Gastroesophageal sphincter (tissue), 3 donors: Measurements from ENCODE around the gene NOS3.

Source experiments
- CTCF ChIP-seq, 4 experiments: fragments of 200-600 bp in 2 of 4; fragments of 450-650 bp in 2 of 4; sonication (generic) in 1 of 4; IDR thresholded peaks; one replicate each; pipeline ENCODE4 v1.5.1; 2017 to 2019; ENCODE audit warnings: antibody characterized with exemption in 4 of 4, mild to moderate bottlenecking in 2 of 4, moderate library complexity in 2 of 4
- POLR2A ChIP-seq, 2 donors: fragments of 450-650 bp; IDR thresholded peaks; one replicate each; pipeline ENCODE4 v1.6.1; 2017; ENCODE audit warnings: antibody characterized with exemption in 2 of 2, mild to moderate bottlenecking in 2 of 2, moderate library complexity in 1 of 2
- POLR2AphosphoS5 ChIP-seq: sonication (generic); formaldehyde crosslinking; IDR thresholded peaks from one replicate; pipeline ENCODE4 v1.6.1; 2017; ENCODE audit warnings: antibody characterized with exemption

GRCh38 chr7:150992051-150992640, 1.3 kb downstream of the NOS3 start:
- TF ChIP-seq POLR2AphosphoS5 (no peak), CTCF (IDR thresholded peaks at IDR 0.05) (no peak), POLR2A (IDR thresholded peaks at IDR 0.05) (no peak)
